HepG2 (cell line): Measurements from ENCODE around the gene SP1. TPM values are rescaled to one million over a fixed set of nuclear protein-coding genes. Genes with fewer than 3 reads are reported as not detected.

Source experiments
- ETV5 ChIP-seq: IDR thresholded peaks from 2 replicates; pipeline ENCODE4 v1.6.1; 2018; ENCODE audit warnings: missing biosample characterization, missing genetic modification reagents, inconsistent platforms, borderline replicate concordance
- JDP2 ChIP-seq: sonication (generic); formaldehyde crosslinking; IDR thresholded peaks from 2 replicates; pipeline ENCODE4 v1.8.1; 2022; ENCODE audit warnings: missing genetic modification reagents, borderline replicate concordance
- KLF11 ChIP-seq: IDR thresholded peaks from 2 replicates; pipeline ENCODE4 v1.6.1; 2016; ENCODE audit warnings: missing compliant biosample characterization
- NBN ChIP-seq: fragments of 450-650 bp; conservative IDR thresholded peaks from 2 replicates; pipeline ENCODE4 v1.6.1; 2017
- NFYB ChIP-seq: sonication (generic); formaldehyde crosslinking; IDR thresholded peaks from 2 replicates; pipeline ENCODE4 v1.4.0; 2020; ENCODE audit warnings: missing genetic modification reagents
- POLR2A ChIP-seq, 2 experiments: IDR thresholded peaks; 2 replicates each; pipeline ENCODE4 v1.6.1; 2011; ENCODE audit warnings: low read depth in 2 of 2, low read length in 2 of 2, mild to moderate bottlenecking in 1 of 2, moderate library complexity in 1 of 2; ENCODE audit not compliant: insufficient read depth in 1 of 2
- RAD21 ChIP-seq: fragments of 450-650 bp; formaldehyde crosslinking; IDR thresholded peaks from 2 replicates; pipeline ENCODE4 v1.5.0; 2020; ENCODE audit warnings: mild to moderate bottlenecking
- SP4 ChIP-seq: sonication (generic); formaldehyde crosslinking; IDR thresholded peaks from 2 replicates; pipeline ENCODE4 v1.8.1; 2023; ENCODE audit warnings: mild to moderate bottlenecking, missing genetic modification reagents
- ZFP36L2 ChIP-seq: sonication (generic); formaldehyde crosslinking; IDR thresholded peaks from 2 replicates; pipeline ENCODE4 v1.4.0; 2020; ENCODE audit warnings: missing genetic modification reagents
- ZNF598 ChIP-seq: sonication (generic); formaldehyde crosslinking; IDR thresholded peaks from 2 replicates; pipeline ENCODE4 v1.5.1; 2020; ENCODE audit warnings: mild to moderate bottlenecking, missing genetic modification reagents, borderline replicate concordance
- ZNF782 ChIP-seq: sonication (generic); formaldehyde crosslinking; IDR thresholded peaks from 2 replicates; pipeline ENCODE4 v1.4.0; 2020; ENCODE audit warnings: missing genetic modification reagents, mild to moderate bottlenecking, borderline replicate concordance
- ZNF839 ChIP-seq: sonication (generic); formaldehyde crosslinking; IDR thresholded peaks from 2 replicates; pipeline ENCODE4 v1.4.0; 2020; ENCODE audit warnings: missing genetic modification reagents, mild to moderate bottlenecking, borderline replicate concordance
- ZSCAN29 ChIP-seq: sonication (generic); formaldehyde crosslinking; conservative IDR thresholded peaks from 2 replicates; pipeline ENCODE4 v1.4.0; 2020; ENCODE audit warnings: mild to moderate bottlenecking, missing genetic modification reagents
- ZSCAN31 ChIP-seq: sonication (generic); formaldehyde crosslinking; IDR thresholded peaks from 2 replicates; pipeline ENCODE4 v1.5.0; 2020; ENCODE audit warnings: low read depth, mild to moderate bottlenecking, missing genetic modification reagents
- polyA plus RNA-seq, 8 experiments: library from polyadenylated mRNA; depleted of rRNA in 3 of 8; stranded (reverse) in 7 of 8; unstranded in 1 of 8; fragments of >200 nt; fragmentation: Illumina TruSeq in 4 of 8; extraction: Trizol in 4 of 8; gene quantifications; 2 replicates each; pipeline versions ENCODE4 v1.2.1 to v1.2.3, GENCODE V29; 2011 to 2016; ENCODE audit warnings: low read depth in 4 of 8, missing spikeins in 1 of 8, mixed read lengths in 1 of 8; ENCODE audit not compliant: insufficient read depth in 1 of 8
- total RNA-seq, 5 experiments: library from RNA; depleted of rRNA; stranded (reverse); fragments of >200 nt; fragmentation: Illumina TruSeq; extraction: Trizol; gene quantifications; 2 replicates each; pipeline ENCODE4 v1.2.3, GENCODE V29; 2016; ENCODE audit warnings: low read depth in 1 of 5
- TF ChIP-seq, protein P1 (sequence below): IDR thresholded peaks from 2 replicates; pipeline ENCODE4 v1.4.0; 2020; ENCODE audit warnings: mild to moderate bottlenecking, missing genetic modification reagents
- TF ChIP-seq, protein P2 (sequence below): sonication (generic); formaldehyde crosslinking; IDR thresholded peaks from 2 replicates; pipeline ENCODE4 v1.4.0; 2020; ENCODE audit warnings: mild to moderate bottlenecking, missing genetic modification reagents
- TF ChIP-seq, protein P3 (sequence below): sonication (generic); formaldehyde crosslinking; IDR thresholded peaks from 2 replicates; pipeline ENCODE4 v1.4.0; 2020; ENCODE audit warnings: mild to moderate bottlenecking, missing genetic modification reagents

SP1 gene
- total and polyA plus RNA-seq, 2 of the 13 experiments (the other 11 are each of a cell fraction or from before 2014, with no cell fraction given) = 26.5 to 27.5 TPM

DNA sequence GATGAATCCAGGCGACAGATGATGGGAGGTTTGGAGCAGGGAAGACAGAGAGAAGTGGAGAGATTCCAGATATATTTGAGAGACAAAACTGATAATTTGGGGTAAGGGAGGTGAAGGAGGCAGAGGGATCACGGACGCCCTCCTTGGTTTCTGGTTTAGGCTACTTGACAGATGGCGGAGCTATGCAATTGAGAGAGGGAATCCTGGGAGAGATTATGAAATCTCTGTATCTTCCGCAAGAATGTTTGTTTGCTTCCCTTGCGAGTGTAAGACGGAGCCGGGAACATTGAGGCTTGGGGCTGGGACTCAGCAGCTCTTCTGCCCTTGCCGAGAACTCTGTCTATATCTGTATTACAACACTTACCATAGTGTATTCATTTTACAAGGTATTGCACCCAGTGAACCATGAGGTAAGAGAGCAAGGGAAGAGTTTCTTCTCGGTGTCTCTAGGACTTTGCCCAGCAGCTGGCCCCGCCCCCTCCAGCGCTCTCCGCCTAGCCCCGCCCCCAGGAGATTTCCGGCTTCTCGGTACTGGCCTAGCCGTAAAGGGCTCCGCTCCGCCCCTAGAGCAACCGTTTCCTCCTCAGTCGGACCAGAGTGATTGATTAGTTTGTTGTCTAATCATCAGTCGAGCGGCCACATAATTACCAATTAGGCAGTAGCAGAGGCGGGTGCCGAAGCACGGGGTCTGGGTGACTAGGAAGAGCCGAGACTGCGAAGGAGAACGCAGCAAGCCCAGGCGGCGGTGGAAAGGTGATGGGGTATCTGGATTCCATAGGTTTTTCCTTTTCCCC lies 61.3 kb downstream of the SP1 start, which contains the start of gene PRR13 (continued):
- TF ChIP-seq, protein P1, sequence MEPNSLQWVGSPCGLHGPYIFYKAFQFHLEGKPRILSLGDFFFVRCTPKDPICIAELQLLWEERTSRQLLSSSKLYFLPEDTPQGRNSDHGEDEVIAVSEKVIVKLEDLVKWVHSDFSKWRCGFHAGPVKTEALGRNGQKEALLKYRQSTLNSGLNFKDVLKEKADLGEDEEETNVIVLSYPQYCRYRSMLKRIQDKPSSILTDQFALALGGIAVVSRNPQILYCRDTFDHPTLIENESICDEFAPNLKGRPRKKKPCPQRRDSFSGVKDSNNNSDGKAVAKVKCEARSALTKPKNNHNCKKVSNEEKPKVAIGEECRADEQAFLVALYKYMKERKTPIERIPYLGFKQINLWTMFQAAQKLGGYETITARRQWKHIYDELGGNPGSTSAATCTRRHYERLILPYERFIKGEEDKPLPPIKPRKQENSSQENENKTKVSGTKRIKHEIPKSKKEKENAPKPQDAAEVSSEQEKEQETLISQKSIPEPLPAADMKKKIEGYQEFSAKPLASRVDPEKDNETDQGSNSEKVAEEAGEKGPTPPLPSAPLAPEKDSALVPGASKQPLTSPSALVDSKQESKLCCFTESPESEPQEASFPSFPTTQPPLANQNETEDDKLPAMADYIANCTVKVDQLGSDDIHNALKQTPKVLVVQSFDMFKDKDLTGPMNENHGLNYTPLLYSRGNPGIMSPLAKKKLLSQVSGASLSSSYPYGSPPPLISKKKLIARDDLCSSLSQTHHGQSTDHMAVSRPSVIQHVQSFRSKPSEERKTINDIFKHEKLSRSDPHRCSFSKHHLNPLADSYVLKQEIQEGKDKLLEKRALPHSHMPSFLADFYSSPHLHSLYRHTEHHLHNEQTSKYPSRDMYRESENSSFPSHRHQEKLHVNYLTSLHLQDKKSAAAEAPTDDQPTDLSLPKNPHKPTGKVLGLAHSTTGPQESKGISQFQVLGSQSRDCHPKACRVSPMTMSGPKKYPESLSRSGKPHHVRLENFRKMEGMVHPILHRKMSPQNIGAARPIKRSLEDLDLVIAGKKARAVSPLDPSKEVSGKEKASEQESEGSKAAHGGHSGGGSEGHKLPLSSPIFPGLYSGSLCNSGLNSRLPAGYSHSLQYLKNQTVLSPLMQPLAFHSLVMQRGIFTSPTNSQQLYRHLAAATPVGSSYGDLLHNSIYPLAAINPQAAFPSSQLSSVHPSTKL (CRISPR knock-in tag) = peak; percentile 42; the same call in 1 of the 2 replicates
- TF ChIP-seq, protein P2, sequence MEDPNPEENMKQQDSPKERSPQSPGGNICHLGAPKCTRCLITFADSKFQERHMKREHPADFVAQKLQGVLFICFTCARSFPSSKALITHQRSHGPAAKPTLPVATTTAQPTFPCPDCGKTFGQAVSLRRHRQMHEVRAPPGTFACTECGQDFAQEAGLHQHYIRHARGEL (CRISPR knock-in tag) = no peak
- TF ChIP-seq RAD21 (0 out of 2 replicates have a peak, but pooled peaks have one; percentile 8), ZSCAN31 (no peak), NFYB (CRISPR knock-in tag) (peak; percentile 89), ZFP36L2 (CRISPR knock-in tag) (no peak), NBN (no peak), ZNF782 (CRISPR knock-in tag) (0 out of 2 replicates have a peak, but pooled peaks have one; percentile 39), ZSCAN29 (CRISPR knock-in tag) (no peak), SP4 (CRISPR knock-in tag) (0 out of 2 replicates have a peak, but pooled peaks have one; percentile 52), ZNF839 (CRISPR knock-in tag) (no peak), ZNF598 (0 out of 2 replicates have a peak, but pooled peaks have one; percentile 42), ETV5 (CRISPR knock-in tag) (peak; percentile 17; the same call in 1 of the 2 replicates), JDP2 (CRISPR knock-in tag) (no peak), POLR2A (IDR thresholded peaks at IDR 0.05; ENCODE audit: insufficient read depth in 1 of 2, low read depth in 2 of 2, low read length in 2 of 2) (peak; percentile 90 to 91), KLF11 (CRISPR knock-in tag) (no peak)
- TF ChIP-seq, protein P3, sequence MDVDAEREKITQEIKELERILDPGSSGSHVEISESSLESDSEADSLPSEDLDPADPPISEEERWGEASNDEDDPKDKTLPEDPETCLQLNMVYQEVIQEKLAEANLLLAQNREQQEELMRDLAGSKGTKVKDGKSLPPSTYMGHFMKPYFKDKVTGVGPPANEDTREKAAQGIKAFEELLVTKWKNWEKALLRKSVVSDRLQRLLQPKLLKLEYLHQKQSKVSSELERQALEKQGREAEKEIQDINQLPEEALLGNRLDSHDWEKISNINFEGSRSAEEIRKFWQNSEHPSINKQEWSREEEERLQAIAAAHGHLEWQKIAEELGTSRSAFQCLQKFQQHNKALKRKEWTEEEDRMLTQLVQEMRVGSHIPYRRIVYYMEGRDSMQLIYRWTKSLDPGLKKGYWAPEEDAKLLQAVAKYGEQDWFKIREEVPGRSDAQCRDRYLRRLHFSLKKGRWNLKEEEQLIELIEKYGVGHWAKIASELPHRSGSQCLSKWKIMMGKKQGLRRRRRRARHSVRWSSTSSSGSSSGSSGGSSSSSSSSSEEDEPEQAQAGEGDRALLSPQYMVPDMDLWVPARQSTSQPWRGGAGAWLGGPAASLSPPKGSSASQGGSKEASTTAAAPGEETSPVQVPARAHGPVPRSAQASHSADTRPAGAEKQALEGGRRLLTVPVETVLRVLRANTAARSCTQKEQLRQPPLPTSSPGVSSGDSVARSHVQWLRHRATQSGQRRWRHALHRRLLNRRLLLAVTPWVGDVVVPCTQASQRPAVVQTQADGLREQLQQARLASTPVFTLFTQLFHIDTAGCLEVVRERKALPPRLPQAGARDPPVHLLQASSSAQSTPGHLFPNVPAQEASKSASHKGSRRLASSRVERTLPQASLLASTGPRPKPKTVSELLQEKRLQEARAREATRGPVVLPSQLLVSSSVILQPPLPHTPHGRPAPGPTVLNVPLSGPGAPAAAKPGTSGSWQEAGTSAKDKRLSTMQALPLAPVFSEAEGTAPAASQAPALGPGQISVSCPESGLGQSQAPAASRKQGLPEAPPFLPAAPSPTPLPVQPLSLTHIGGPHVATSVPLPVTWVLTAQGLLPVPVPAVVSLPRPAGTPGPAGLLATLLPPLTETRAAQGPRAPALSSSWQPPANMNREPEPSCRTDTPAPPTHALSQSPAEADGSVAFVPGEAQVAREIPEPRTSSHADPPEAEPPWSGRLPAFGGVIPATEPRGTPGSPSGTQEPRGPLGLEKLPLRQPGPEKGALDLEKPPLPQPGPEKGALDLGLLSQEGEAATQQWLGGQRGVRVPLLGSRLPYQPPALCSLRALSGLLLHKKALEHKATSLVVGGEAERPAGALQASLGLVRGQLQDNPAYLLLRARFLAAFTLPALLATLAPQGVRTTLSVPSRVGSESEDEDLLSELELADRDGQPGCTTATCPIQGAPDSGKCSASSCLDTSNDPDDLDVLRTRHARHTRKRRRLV (CRISPR knock-in tag) = no peak
